MM.1S (cell line): Measurements from ENCODE around the gene SRP14.

Experiments
- DNase-seq: peaks from one replicate; pipeline ENCODE4 v3.0.0-alpha.2; 2015
- H2AFZ ChIP-seq: fragments of 300-600 bp; sonication (generic); 2 replicates; pipeline ENCODE4 v1.6.0; 2016; ENCODE audit warnings: antibody characterized with exemption, low read length
- H3F3A ChIP-seq: fragments of 300-600 bp; sonication (generic); 2 replicates; pipeline ENCODE4 v1.6.1; 2016; ENCODE audit warnings: mild to moderate bottlenecking, antibody characterized with exemption, low read length, moderate library complexity, mixed read lengths; ENCODE audit not compliant: insufficient read depth
- H3K27ac ChIP-seq: fragments of 300-600 bp; sonication (generic); 2 replicates; pipeline ENCODE4 v1.5.1; 2016; ENCODE audit warnings: mild to moderate bottlenecking, low read length
- H3K27me3 ChIP-seq: fragments of 300-600 bp; sonication (generic); replicated peaks from 2 replicates; pipeline ENCODE4 v1.6.0; 2016; ENCODE audit warnings: low read length; ENCODE audit not compliant: insufficient read depth
- H3K36me3 ChIP-seq: fragments of 300-600 bp; sonication (generic); replicated peaks from 2 replicates; pipeline ENCODE4 v1.6.1; 2016; ENCODE audit warnings: mild to moderate bottlenecking, low read length, mixed read lengths; ENCODE audit not compliant: insufficient read depth
- H3K4me1 ChIP-seq: fragments of 300-600 bp; sonication (generic); 2 replicates; pipeline ENCODE4 v1.6.1; 2016; ENCODE audit warnings: low read length, mixed read lengths
- H3K4me2 ChIP-seq: fragments of 300-600 bp; sonication (generic); 2 replicates; pipeline ENCODE4 v1.6.0; 2016; ENCODE audit warnings: low read depth, low read length
- H3K4me3 ChIP-seq: fragments of 300-600 bp; sonication (generic); 2 replicates; pipeline ENCODE4 v1.5.1; 2016; ENCODE audit warnings: low read length, mixed read lengths
- H3K79me2 ChIP-seq: fragments of 300-600 bp; sonication (generic); 2 replicates; pipeline ENCODE4 v1.6.1; 2016; ENCODE audit warnings: mixed run types, low read length, mixed read lengths
- H3K9ac ChIP-seq: fragments of 300-600 bp; sonication (generic); 2 replicates; pipeline ENCODE4 v1.6.1; 2016; ENCODE audit warnings: low read length, mixed read lengths
- H3K9me2 ChIP-seq: fragments of 300-600 bp; sonication (generic); replicated peaks from 2 replicates; pipeline ENCODE4 v1.6.1; 2016; ENCODE audit warnings: mild to moderate bottlenecking, low read length, mixed read lengths; ENCODE audit not compliant: insufficient read depth
- H3K9me3 ChIP-seq: fragments of 300-600 bp; sonication (generic); replicated peaks from 2 replicates; pipeline ENCODE4 v1.6.1; 2016; ENCODE audit warnings: mild to moderate bottlenecking, low read length, mixed read lengths; ENCODE audit not compliant: insufficient read depth
- H4K20me1 ChIP-seq: fragments of 300-600 bp; sonication (generic); 2 replicates; pipeline ENCODE4 v1.6.1; 2016; ENCODE audit warnings: mild to moderate bottlenecking, low read length, moderate library complexity, mixed read lengths; ENCODE audit not compliant: insufficient read depth
- EZH2 ChIP-seq: fragments of 300-600 bp; sonication (generic); optimal IDR thresholded peaks from 2 replicates; pipeline ENCODE3; 2017; ENCODE audit warnings: low read depth, mild to moderate bottlenecking, antibody characterized with exemption, low read length, mixed read lengths
- EZH2phosphoT487 ChIP-seq: fragments of 300-600 bp; sonication (generic); IDR thresholded peaks from 2 replicates; pipeline ENCODE4 v1.6.1; 2018; ENCODE audit warnings: antibody characterized with exemption, low read length
- TF ChIP-seq, protein P1 (sequence below): fragments of 300-600 bp; sonication (generic); IDR thresholded peaks from 2 replicates; pipeline ENCODE4 v1.5.1; 2016; ENCODE audit warnings: antibody characterized with exemption, low read length, mixed read lengths

SRP14 gene

DNA sequence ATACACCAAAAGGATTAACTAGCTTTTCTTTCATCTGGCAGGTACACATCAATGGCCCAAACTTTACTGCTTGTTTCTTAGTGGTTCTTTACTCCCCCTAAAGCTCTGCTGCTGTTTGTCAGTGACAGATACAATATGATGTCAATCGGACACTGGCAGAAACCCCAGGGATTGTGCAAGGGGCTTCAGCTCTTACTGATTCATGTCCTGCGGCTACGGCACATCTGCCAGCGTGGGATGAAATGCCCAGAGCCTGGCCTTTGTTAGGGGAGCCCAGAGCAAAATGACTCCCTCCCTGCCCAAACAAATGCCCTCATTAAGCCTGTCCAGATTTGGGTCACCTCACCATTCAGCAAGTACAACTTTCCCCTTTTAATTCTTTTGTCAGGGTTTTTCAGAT, 28.3 kb downstream of the SRP14 start:
- no peak for DNase-seq
- TF ChIP-seq EZH2phosphoT487, result no peak
- TF ChIP-seq, protein P1, sequence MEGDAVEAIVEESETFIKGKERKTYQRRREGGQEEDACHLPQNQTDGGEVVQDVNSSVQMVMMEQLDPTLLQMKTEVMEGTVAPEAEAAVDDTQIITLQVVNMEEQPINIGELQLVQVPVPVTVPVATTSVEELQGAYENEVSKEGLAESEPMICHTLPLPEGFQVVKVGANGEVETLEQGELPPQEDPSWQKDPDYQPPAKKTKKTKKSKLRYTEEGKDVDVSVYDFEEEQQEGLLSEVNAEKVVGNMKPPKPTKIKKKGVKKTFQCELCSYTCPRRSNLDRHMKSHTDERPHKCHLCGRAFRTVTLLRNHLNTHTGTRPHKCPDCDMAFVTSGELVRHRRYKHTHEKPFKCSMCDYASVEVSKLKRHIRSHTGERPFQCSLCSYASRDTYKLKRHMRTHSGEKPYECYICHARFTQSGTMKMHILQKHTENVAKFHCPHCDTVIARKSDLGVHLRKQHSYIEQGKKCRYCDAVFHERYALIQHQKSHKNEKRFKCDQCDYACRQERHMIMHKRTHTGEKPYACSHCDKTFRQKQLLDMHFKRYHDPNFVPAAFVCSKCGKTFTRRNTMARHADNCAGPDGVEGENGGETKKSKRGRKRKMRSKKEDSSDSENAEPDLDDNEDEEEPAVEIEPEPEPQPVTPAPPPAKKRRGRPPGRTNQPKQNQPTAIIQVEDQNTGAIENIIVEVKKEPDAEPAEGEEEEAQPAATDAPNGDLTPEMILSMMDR, result no peak
- TF ChIP-seq EZH2, result no peak

GRCh38 chr15:40008061-40008765, 30.8 kb downstream of the SRP14 start:
- DNase-seq, result no peak
- TF ChIP-seq EZH2phosphoT487, result no peak
- no peaks in the 10 kb centered on the region for H3K9me2 ChIP-seq
- H3K4me1 ChIP-seq, result no peaks in the 10 kb centered on the region
- peaks cover 3% of the 10 kb centered on the region; the same call in 1 of the 2 replicates for H3K36me3 ChIP-seq
- H3K4me3 ChIP-seq, result no peak overlapping the region
- H2AFZ ChIP-seq, result no peak overlapping the region
- H3K9ac ChIP-seq, result no peak overlapping the region
- no peaks in the 10 kb centered on the region for H4K20me1 ChIP-seq
- no peaks in the 10 kb centered on the region for H3K27me3 ChIP-seq
- H3K4me2 ChIP-seq, result no peak overlapping the region
- H3K79me2 ChIP-seq, result no peaks in the 10 kb centered on the region
- no peak overlapping the region for H3K27ac ChIP-seq
- no peaks in the 10 kb centered on the region for H3F3A ChIP-seq
- no peaks in the 10 kb centered on the region for H3K9me3 ChIP-seq

More for the DNA sequence above, 28.3 kb downstream of the SRP14 start:
- H3K9me2 ChIP-seq, result no peaks in the 10 kb centered on the region
- no peaks in the 10 kb centered on the region for H3K9me3 ChIP-seq
- no peak overlapping the region for H3K4me2 ChIP-seq
- no peak overlapping the region for H3K9ac ChIP-seq
- H3K4me3 ChIP-seq, result no peak overlapping the region
- no peaks in the 10 kb centered on the region for H3K79me2 ChIP-seq
- H3K36me3 ChIP-seq, result peaks cover 3% of the 10 kb centered on the region; the same call in 1 of the 2 replicates
- no peaks in the 10 kb centered on the region for H3K27me3 ChIP-seq
- no peak overlapping the region for H2AFZ ChIP-seq
- H3F3A ChIP-seq, result no peaks in the 10 kb centered on the region
- no peak overlapping the region for H3K27ac ChIP-seq
- no peaks in the 10 kb centered on the region for H3K4me1 ChIP-seq
- no peaks in the 10 kb centered on the region for H4K20me1 ChIP-seq

GRCh38 chr15:40006646-40007045, 32.3 kb downstream of the SRP14 start:
- no peak overlapping the region for H3K9ac ChIP-seq
- no peaks in the 10 kb centered on the region for H3K9me3 ChIP-seq
- H3K4me1 ChIP-seq, result no peaks in the 10 kb centered on the region
- TF ChIP-seq, protein P1, result no peak
- no peak for TF ChIP-seq EZH2phosphoT487
- TF ChIP-seq EZH2, result no peak
- H3K4me3 ChIP-seq, result no peak overlapping the region
- H4K20me1 ChIP-seq, result no peaks in the 10 kb centered on the region
- H3K4me2 ChIP-seq, result no peak overlapping the region
- no peak overlapping the region for H3K27ac ChIP-seq
- H3K27me3 ChIP-seq, result no peaks in the 10 kb centered on the region
- DNase-seq, result no peak
- no peaks in the 10 kb centered on the region for H3K36me3 ChIP-seq
- H2AFZ ChIP-seq, result no peak overlapping the region
- no peaks in the 10 kb centered on the region for H3K79me2 ChIP-seq
- H3K9me2 ChIP-seq, result no peaks in the 10 kb centered on the region
- H3F3A ChIP-seq, result no peaks in the 10 kb centered on the region

DNA sequence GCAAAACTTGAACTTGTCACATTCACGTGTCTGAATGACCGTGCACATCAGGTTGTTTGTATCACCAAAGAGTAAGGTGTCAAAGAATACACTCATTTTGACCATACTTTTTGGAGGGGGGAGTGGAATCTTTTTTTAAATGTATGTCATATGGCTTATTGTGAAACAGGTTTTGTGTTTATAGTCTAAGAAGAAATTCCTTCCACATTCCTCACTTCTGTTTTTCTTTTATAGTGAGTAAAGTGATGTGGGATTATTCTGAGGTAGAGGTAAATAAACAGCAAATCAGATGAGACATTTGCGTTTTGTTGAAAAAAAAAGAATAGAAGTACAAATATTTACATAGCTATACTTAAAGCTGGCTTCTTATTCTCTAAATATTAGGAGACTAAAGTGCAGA, 33.0 kb downstream of the SRP14 start:
- no peaks in the 10 kb centered on the region for H3K9me3 ChIP-seq
- H4K20me1 ChIP-seq, result no peaks in the 10 kb centered on the region
- H3K9me2 ChIP-seq, result no peaks in the 10 kb centered on the region
- H3F3A ChIP-seq, result no peaks in the 10 kb centered on the region
- TF ChIP-seq, protein P1, result no peak
- TF ChIP-seq EZH2phosphoT487 (no peak), EZH2 (no peak)
- H2AFZ ChIP-seq, result no peak overlapping the region
- no peak overlapping the region for H3K4me2 ChIP-seq
- no peak overlapping the region for H3K27ac ChIP-seq
- DNase-seq, result no peak
- no peaks in the 10 kb centered on the region for H3K36me3 ChIP-seq
- H3K4me1 ChIP-seq, result no peaks in the 10 kb centered on the region
- H3K27me3 ChIP-seq, result no peaks in the 10 kb centered on the region
- no peak overlapping the region for H3K4me3 ChIP-seq
- no peak overlapping the region for H3K9ac ChIP-seq
- H3K79me2 ChIP-seq, result no peaks in the 10 kb centered on the region
